Measurements from ENCODE around the gene DOCK8.

The DOCK8 gene

GRCh38 chr9:511861-512260, 297.2 kb downstream of the DOCK8 start:
- Mint-ChIP-seq H3K27me3 (peaks cover 5% of the 10 kb centered on the region), H3K9me3 (peaks cover 7% of the 10 kb centered on the region), H3K27ac (no peak overlapping the region), H3K4me3 (no peak overlapping the region), H3K4me1 (peaks cover 39% of the 10 kb centered on the region), H3K36me3 (peaks cover 20% of the 10 kb centered on the region)
- no peak for DNase-seq
- CTCF ChIA-PET = no interaction called here

GRCh38 chr9:512555-513272, 298.0 kb downstream of the DOCK8 start:
- CTCF ChIA-PET = no interaction called here

More at GRCh38 chr9:512555-513272, 298.0 kb downstream of the DOCK8 start:
- Mint-ChIP-seq H3K27me3 (no peaks in the 10 kb centered on the region), H3K4me1 (peaks cover 47% of the 10 kb centered on the region), H3K4me3 (no peak overlapping the region), H3K27ac (no peak overlapping the region), H3K9me3 (peaks cover 7% of the 10 kb centered on the region), H3K36me3 (peaks cover 20% of the 10 kb centered on the region)
- no peak for DNase-seq

Measured in activated naive CD4-positive, alpha-beta T cell treated with anti-CD3 and anti-CD28 coated beads, Interleukin-2, amount 10 ng/mL, durations not matched to agents 7 days and 5 days (primary cell).